Left lobe of liver (tissue), 2 donors: Measurements from ENCODE around the gene TENT5C. TPM values are rescaled to one million over a fixed set of nuclear protein-coding genes. Genes with fewer than 3 reads are reported as not detected.

Source experiments
- ATAC-seq: fragments of 200-7000 bp; cut with Tn5 transposase; one replicate; pipeline ENCODE4 v1.9.1; 2020; ENCODE audit warnings: mild to moderate bottlenecking, moderate library complexity
- DNase-seq: peaks from one replicate; pipeline ENCODE4 v3.0.0-alpha.2; 2020; ENCODE audit warnings: low spot score
- total RNA-seq: library from RNA; stranded (reverse); gene quantifications from one replicate; pipeline ENCODE4 v1.2.1, GENCODE V29; 2021
- donor health status: DM: no; HTN: no; CAD: no; lungs with moderate emphysema.
- donor health status: DM: no; HTN: yes; CAD: no.

TENT5C gene
- total RNA-seq, 1 donor from 2014 or later = 2.4 TPM

DNA sequence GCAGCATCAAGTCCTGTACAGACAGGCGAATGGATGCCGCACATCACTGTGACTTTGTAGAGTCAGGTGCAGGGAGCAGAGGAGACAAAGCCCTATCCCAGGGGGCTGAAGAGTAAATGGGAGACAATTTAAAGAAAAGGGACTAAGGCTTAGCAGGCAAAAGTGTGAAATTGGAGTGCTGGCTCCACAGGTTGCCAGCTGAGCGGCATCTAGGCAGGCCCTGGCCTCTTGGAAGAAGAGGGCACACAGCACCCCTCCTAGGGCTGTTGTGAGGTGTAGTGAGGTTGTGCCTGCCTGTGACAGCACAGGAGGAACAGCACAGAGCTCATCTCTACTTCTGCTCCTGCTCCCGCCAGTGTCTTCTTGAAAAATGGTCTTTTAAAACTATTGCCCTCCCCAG lies 47.3 kb downstream of the TENT5C start:
- no peak for DNase-seq
- no peak for ATAC-seq

GRCh38 chr1:117653732-117654492 lies 48.1 kb downstream of the TENT5C start:
- ATAC-seq = no peak
- no peak for DNase-seq

DNA sequence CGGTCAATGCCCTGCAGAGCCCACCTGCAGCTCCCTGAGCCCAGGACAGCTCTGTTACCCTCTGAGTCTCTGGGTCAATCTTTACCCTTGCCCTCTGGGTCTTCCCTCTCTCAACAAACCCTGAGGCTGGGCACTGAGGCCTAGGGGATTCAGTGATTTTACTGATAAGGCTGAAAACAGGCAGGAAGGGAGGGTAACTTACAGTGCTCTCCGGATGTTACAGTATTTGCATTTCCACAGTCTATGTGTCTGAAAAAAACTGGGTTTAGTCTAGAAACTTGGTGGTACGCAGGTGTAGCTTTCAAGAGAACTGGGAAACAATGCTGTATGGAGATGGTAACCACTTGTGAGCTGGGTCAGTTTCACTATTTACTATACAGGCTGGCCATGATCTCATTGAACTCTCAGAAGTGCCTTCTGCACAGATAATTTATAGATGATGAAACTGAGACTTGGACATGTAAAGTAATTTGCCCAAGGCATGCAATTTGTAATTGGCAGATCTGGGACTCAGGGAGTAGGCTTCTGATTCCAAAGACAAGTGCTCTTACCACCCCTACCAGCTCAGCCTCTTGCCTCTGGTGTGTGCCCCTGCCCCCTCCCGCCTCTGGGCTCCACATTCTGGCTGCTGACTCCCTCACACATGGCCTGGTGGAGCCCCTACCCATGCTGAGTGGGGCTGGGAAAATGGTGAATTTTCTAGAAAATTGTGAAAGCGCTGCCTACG lies 48.8 kb downstream of the TENT5C start:
- no peak for ATAC-seq
- no peak for DNase-seq

DNA sequence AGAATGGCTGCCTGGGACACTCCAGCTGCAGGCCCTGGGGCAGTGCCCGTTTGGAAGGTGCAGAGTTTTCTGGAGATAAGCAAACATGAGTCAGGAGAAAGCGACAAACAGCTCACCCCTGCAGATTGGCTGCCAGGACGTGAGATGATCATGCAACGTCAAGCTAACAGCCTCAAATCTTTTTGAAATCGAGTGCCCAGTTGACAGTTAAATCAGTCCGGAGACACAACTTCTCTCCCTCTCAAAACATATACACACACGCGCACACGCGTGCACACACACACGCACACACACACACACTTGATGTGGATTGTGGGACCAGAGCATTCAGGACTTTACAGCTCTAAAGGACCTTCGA lies 49.4 kb downstream of the TENT5C start:
- ATAC-seq (peak; percentile 84), DNase-seq (no peak)

DNA sequence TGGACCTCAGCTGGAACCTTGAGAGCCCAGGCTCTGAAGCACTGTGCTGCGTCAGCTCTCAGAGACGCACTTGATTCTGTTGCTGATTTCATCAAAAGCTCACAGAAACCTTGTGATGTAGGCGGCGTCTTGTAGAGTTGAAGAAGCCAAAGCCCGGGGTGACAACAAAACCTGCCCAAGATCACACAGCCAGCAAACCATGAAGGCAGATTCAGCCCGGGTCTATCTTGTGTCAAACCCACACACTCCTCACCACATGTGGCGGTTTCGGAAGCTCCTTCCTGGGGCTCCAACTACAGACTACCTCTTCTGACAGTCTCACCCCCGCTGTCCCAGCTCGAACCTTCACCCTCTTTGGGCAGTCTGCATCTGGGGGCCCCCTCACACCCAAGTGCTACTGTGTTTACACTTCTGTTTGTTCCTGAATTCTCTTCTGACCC lies 50.4 kb downstream of the TENT5C start:
- no peak for ATAC-seq
- no peak for DNase-seq

DNA sequence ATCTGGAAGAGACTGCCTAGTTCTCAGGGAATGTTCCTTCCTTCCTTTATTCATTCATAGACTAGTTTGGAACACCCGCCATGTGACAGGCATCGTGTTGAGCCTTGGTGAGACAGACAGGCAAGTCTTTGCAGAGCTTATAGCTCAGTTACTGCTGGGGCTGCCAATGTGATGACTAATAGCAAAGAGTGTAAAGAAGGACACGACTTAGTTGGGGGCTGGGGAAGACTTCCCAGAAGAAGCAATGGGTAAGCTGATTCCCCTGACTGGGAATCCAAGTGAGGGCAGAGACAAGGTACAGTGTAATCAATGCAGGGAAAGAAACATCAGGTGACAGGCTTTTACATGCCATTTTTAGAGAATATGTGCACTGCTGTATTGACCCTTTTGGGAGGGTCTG lies 51.2 kb downstream of the TENT5C start:
- no peak for ATAC-seq
- no peak for DNase-seq

DNA sequence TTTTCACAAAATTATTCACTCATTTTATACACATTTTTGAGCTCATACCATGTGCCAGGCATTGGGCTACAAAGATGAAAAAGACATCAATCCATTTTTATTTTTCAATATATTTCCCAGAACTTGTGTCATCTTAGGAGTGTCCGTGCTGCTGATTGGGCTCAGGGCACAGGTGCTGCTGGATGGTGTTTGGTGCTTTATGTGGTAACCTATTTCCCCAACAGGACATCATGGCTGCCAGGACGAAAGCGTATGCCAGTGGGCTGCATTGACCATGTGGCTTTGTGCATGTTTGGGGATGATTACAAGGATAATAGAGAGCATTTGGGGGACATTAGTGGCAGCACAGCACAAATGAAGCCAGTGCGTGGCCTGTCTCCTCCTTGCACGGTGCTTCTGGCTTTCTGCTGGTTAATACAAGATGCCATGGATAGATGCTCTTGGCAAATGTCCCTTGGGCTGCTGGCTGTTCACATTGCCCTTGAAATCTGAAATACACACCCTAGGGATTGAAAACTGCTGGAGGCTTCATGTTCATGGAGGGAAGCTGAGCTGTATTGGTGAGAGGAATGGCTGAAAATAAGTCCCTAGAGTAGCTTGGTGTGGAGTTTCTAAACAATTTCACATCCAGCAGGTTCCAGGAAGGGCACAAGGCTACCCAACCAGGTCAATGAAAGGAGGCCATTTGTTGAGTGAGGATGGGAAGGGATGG lies 52.3 kb downstream of the TENT5C start:
- no peak for DNase-seq
- no peak for ATAC-seq

DNA sequence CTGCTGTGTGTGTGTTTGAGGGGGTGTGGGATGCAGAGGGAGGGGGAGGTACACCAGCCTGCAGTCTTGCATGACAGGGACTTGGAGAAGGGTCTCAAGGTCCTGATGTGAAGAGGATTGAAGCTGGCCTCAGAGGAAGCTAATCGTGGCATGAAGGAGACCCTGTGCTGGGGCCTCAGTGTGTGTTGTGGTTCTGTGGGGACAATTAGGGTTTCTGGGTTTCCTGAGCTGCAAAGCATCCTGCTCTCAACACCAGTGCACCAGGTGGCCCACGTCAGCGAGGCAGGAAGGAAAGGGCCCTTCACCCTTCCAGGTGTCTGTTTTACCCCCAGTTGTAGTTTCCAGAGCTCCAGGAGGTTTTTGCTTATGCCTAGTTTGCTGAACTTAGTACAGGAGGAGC lies 52.8 kb downstream of the TENT5C start:
- ATAC-seq (no peak), DNase-seq (no peak)

DNA sequence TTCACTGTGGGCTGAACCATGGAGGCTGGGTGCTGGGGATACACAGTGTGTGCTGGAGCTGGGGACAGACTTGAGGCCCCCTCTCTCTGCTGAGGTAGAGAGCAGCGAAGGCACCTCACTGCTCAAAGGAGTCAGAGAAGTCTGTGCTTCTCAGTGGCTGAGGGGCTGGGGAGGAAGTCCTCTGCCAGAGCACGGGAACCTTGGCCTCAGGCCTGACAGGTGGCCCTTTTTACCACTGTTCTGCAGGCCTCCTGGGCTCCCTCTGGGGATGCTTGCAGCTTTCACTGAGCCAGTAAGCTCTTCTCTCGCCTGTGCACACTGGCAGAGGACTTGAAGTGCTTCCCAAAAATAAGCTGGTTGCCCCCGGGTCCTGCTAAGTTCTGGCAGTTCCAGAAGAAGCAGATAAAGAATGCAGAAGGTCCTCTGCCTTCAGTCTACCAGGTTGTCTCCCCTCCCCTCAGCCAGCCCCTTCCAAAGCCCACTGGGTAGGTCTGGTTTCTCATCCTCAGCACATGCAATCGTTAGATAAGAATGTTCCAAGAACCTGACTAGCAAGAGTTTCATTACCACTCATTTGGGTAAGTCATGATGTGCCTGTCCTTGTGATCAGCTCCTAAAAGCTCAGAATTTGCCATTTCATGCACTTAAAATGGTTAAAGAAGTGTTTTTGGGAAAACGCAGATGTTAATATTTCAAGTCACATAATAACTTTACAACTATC lies 53.9 kb downstream of the TENT5C start:
- ATAC-seq (no peak), DNase-seq (no peak)

DNA sequence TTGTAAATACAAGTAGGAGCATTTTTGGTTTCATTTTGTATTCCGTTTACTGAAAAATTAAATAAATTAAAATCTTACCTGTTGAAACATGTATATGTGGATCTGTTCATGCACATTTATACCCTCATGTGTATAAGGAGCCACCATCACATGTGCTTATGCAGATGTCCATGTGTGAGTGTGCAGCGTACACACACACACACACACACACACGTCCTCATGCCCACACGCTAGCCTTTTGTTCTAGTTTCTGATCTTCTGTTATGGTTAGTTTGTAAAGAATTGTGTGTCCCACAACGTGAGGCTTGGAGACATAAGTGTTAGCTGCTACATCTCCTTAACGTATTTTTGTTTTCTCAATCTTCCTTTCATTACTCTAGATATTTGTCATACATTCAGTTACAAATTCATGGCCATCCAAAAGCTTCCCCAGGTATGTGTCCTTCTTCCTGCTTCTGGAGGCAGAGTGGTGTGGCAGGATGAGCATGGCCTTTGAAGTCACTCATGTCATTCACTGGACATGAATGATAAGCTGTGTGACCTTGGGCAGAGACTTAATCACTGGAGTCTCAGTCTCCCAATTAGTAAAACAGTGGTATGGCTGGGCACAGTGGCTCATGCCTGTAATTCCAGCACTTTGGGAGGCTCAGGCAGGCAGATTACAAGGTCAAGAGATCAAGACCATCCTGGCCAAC lies 54.6 kb downstream of the TENT5C start:
- ATAC-seq (no peak), DNase-seq (no peak)

GRCh38 chr1:117661027-117661426 lies 55.2 kb downstream of the TENT5C start:
- DNase-seq = no peak
- no peak for ATAC-seq

- ATAC-seq = no peak
- no peak for DNase-seq
These were observed 56.8 kb downstream of the TENT5C start for GRCh38 chr1:117662667-117663066.

DNA sequence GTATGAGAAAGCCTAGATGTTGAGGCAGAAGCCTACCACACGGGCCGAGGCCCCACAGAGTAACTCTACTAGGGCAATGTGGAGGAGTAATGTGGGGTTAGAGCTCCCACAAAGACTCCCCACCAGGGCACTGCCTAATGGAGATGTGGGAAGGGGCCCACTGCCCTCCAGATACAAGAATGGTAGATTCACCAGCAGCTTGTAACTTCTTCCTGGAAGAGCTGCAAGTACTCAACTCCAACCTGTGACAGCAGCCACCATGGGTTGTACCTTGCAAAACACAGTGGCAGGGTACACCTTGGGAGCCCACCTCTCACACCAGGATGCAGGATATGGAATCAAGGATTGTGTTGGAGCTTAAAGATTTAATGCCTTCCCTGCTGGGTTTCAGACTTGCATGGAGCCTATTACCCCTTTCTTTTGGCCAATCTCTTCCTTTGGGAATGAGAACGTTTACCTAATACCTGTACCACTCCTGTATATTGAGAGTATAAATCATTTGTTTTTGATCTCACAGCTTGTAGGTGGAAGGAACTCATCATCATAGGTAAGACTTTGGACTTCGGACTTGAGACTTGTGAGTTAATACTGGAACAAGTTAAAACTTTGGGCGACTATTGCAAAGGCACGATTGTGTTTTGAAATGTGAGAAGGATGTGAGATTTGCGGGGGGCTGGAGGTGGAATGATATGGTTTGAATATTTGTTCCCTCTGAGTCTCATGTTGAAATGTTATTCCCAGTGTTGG lies 57.5 kb downstream of the TENT5C start:
- ATAC-seq = peak; percentile 49
- no peak for DNase-seq

- ATAC-seq (no peak), DNase-seq (no peak)
These were observed 58.5 kb downstream of the TENT5C start for GRCh38 chr1:117664314-117664713.

DNA sequence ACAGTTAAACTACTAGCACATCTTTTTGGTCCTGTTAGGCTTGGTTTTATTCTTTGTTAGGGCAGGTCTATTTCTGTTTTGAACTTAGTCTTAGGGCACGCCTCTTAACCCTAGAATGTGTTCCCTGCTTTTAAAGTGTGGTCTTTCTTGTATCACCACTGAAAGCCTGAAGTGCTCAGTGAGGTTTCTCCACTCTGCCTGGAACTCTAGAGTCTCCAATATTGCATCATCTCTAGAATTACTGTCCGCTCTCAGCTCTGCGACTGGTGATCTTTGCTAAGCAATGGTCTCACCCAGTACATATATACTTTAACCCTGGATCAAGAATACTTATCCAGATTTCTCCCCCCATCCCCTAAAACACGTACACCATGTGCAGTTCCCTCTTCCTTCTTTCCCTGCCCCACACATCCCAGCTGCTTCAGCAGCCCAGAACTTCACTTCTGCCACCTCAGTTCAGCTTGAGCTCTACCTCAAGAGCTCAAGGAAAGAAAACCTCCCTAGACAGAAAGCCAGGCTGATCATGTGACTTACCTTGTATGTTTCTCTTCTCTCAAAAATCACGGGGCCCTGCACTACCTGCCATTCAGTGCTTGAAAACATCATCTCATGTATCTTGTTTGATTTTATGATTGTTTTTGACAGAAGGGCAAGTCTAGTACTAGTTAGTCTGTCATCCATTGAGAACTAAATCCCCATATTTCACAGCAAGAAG lies 59.9 kb downstream of the TENT5C start:
- DNase-seq (no peak), ATAC-seq (no peak)

GRCh38 chr1:117669572-117669971 lies 63.7 kb downstream of the TENT5C start:
- ATAC-seq = no peak
- DNase-seq = no peak

GRCh38 chr1:117670976-117671780 lies 65.3 kb downstream of the TENT5C start:
- ATAC-seq (no peak), DNase-seq (no peak)

GRCh38 chr1:117671781-117672501 lies 66.1 kb downstream of the TENT5C start:
- ATAC-seq (peak; percentile 86), DNase-seq (peak; percentile 51)
